Jurkat, Clone E6-1 (cell line): Measurements from ENCODE around the gene SFXN3.

ENCODE experiments used
- DNase-seq: peaks from one replicate; pipeline ENCODE4 v3.0.0-alpha.2; 2011; ENCODE audit warnings: low read depth, low spot score
- H3K4me3 ChIP-seq: 2 replicates; pipeline ENCODE4 v1.5.1; 2011; ENCODE audit warnings: mild to moderate bottlenecking, low read length, control low read depth, moderate library complexity

SFXN3 gene

GRCh38 chr10:101012525-101013364 lies 18.3 kb upstream of the SFXN3 start:
- peak; percentile 67 for DNase-seq
- H3K4me3 ChIP-seq: no peak overlapping the region

DNA sequence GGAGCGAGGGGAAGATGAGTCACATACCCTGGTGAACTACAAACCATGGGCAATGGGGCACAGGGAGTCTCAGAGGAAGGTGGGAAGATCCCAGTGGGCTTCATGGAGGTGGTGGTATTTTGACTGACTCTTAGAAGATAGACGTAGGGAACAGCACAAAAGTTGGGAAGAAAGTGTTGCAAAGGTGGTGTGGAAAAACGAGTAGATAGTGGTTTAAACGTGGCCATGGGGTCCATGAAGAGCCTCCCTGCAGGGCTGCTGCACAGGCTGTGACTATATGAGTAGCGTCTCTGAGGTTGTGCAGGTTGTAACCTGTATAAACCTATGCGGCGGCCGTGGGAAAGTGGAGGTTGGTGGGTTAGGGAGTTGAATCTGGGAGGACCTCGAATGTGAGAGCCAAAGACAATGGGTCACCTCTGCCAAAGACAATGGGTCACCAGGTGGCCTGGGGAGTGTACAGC lies 17.6 kb upstream of the SFXN3 start:
- no peak overlapping the region for H3K4me3 ChIP-seq

DNA sequence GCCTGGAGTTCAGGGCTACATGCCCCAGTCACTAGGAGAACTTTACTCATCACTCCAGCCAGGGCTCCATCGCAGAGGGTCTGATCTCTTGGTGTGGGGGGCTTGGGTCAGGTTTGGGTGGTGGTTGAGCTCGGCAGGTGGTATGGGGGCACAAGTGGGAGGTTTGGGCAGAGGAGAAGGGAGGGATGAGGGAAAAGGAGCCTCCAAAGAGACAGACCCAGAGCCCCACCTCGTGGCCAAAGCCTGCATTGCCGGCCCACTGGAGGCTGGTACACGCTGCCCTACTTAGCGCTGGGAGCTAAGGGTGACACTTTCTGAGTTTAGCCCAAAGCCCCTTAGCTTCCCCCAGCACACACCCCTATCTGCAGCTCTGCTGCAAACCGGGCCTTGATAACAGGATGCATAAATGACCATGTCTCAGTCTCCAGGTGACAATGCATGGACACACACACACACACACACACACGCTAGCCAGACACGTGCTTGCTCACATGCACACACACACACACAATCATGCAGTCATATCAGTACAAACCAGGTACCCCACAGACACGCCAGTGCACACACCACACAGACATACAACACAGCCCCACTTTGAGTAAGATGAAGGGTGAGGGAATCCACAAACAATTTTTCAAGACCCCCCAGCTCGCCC lies 16.7 kb upstream of the SFXN3 start:
- H3K4me3 ChIP-seq: no peak overlapping the region
- peak; percentile 23 for DNase-seq

More for the DNA sequence above, 17.6 kb upstream of the SFXN3 start:
- no peak for DNase-seq

DNA sequence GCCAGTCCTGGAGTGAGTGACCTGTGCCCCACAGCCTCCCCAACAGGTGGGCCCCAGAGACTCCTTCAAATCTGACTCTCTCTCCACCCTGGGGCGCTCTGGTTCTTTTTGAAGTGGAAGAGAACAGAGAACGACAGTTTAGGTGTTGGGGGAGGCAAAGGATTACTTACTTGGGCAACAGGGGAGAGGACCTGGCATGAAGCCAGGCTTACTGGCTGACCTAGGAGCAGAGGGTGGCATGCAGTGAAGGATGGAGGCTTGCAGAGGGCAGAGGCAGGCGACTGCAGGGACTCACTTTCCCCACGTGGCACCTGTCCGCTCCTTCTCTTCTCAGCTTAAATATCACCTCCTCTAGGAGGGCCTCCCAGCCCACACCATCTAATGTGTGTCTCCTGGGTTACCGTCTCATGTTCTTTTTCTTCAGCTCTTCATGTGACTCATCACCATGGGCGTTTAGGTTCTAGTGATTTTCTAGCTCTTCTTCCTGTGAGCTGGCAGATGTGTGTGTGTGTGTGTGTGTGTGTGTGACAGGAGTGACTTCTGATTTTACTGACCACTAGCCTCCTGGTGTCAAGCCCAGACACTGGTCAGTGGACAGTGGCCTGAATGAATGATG lies 16.0 kb upstream of the SFXN3 start:
- DNase-seq: no peak

GRCh38 chr10:101015582-101015973 lies 15.5 kb upstream of the SFXN3 start:
- H3K4me3 ChIP-seq: no peak overlapping the region
- DNase-seq: no peak

More for the DNA sequence above, 16.0 kb upstream of the SFXN3 start:
- no peak overlapping the region for H3K4me3 ChIP-seq

- no peak for DNase-seq
- H3K4me3 ChIP-seq: no peak overlapping the region
Measured at GRCh38 chr10:101016814-101017213, 14.2 kb upstream of the SFXN3 start.

DNA sequence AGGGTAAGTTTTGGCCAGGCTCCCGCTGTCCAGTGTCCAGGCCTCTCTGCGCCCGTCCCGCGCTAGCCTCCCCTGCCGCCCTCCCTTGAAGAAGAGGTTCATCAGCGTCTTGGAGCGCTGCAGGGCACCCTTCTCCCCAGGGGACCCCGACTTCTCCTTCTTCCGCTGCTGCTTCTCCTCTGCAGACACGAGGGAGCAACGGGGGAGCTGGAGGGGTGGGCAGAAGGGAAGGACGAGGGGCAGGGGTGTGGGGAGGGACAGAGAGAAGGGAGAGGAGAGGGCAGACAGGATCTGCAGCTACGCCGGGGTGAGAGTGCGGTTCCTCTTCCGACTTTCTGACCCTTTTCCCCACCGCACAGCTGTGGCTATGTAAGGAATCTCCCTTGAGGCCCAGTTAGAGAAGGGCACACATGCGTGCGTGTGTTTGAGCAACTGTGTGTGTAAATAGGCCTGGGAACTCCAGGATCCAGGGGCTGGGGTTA lies 12.9 kb upstream of the SFXN3 start:
- no peak for DNase-seq
- H3K4me3 ChIP-seq: no peak overlapping the region

GRCh38 chr10:101018600-101019439 lies 12.2 kb upstream of the SFXN3 start:
- no peak overlapping the region for H3K4me3 ChIP-seq
- no peak for DNase-seq

- no peak overlapping the region for H3K4me3 ChIP-seq
- DNase-seq: no peak
Measured at GRCh38 chr10:101019440-101019703, 11.7 kb upstream of the SFXN3 start.

- no peak for DNase-seq
- no peak overlapping the region for H3K4me3 ChIP-seq
Measured at GRCh38 chr10:101020427-101021075, 10.5 kb upstream of the SFXN3 start.

GRCh38 chr10:101021239-101021638 lies 9.8 kb upstream of the SFXN3 start:
- H3K4me3 ChIP-seq: no peak overlapping the region
- DNase-seq: no peak

GRCh38 chr10:101021692-101022251 lies 9.3 kb upstream of the SFXN3 start:
- DNase-seq: no peak
- H3K4me3 ChIP-seq: no peak overlapping the region

DNA sequence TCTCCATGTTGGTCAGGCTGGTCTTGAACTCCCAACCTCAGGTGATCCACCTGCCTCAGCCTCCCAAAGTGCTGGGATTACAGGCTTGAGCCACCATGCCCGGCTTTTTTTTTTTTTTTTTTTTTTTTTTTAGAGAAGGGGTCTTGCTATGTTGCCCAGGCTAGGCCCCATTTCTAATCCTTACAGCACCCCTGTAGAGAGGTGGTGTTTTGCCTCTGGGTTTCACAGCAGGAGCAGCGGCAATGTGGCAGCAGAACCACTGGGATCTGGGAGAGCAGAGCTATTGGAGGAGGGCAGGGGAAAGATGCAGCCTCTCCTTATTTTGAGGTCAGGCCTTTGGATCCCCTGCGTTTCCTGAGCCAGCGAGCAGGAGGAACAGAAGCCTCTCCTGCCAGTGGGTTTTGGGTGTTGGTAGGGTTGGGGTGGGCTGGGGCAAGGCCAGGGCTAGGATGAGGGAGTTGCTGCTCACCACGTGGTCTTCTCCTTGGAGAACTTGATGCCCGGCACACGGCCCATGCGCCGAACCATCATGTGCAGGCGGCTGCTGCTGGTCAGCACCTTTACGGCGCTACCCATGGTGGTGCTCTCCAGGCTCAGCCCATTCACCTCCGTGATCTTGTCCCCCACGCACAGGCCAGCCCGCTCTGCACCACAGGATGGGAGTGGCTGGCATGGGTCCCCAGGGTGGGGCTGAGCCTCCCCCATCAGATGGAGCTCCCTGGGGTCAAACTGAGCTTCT lies 7.9 kb upstream of the SFXN3 start:
- DNase-seq: no peak
- no peak overlapping the region for H3K4me3 ChIP-seq

DNA sequence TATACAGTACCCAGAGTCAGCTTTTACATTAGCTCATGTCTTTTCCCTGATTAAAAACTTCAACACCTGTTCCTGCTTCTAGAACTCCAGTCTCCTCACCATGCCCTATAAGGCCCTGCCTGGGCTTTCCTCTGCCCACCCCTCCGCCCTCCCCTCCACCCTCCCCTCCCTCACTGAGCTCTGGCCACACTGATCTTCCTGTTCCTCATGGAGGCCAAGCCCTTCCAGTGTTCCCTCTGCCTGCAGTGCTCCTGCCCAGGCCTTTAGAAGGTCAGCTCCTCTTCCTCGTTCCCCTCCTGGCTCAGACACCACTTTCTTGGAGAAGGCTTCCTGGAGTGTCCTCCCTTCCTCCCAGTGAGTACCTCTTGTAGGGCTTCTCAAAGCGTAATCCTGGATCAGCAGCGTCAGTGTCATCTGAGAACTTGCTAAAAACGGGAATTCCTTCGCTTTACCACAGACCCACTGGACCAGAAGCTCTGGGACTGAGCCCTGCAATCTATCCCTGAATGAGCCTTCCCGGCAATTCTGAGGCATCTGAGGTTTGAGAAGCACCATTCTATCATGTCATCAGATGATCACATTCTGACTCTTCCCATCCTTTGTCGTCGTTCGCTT lies 3.8 kb upstream of the SFXN3 start:
- no peak for DNase-seq
- no peak overlapping the region for H3K4me3 ChIP-seq

DNA sequence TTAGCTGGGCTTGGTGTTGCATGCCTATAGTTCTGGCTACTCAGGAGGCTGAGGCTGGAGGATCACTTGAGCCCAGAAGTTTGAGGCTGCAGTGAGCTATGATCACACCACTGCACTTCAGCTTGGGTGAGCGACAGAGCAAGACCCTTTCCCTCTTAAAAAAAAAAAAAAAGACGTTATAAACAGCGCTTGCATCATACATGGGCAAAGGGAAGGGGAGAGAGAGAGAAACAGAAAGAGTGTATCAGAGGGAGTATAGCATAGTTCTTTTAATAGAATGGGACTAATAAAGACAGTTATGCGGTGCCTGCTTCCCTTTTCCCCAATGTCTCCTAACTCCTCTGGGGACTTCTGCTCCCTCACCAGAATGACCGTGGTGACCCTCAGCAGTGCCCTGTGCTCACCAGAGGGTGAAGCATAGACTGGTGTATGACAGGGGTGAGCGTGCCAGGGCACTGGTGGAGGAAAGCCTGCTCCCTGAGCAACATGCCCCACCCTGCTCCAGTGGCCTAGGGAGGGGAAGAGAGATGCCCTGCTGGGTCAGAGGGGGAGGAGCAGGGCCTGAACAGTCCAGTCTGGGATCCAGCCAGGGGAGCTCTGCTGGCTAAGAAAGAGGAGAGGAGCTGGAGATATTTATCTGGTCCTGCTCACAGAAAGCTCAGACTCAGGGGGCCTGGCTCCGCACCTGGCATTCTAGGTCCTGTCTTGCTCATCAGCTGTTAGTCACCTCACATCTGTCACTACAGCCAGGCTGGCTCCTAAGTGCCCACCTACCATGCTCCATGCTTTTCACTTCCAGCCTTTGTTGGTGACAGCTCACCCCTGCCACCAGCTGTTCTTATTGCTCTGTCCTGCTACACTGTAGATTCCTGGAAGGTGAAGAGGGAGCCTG lies 2.3 kb upstream of the SFXN3 start:
- H3K4me3 ChIP-seq: no peak overlapping the region
- no peak for DNase-seq

- H3K4me3 ChIP-seq: no peak overlapping the region
- DNase-seq: no peak
Measured at GRCh38 chr10:101029520-101030295, 1.3 kb upstream of the SFXN3 start.
